H1 (cell line): Measurements from ENCODE around the gene SNCAIP.

Experiments used
- CHD1 ChIP-seq: IDR thresholded peaks from 2 replicates; pipeline ENCODE4 v1.6.1; 2012; ENCODE audit warnings: low read depth, low read length, improper control_type of control experiment
- POLR2AphosphoS5 ChIP-seq: IDR thresholded peaks from 2 replicates; pipeline ENCODE4 v1.6.1; 2011; ENCODE audit warnings: low read depth, low read length
- SP2 ChIP-seq: IDR thresholded peaks from 2 replicates; pipeline ENCODE4 v1.6.1; 2012; ENCODE audit warnings: mild to moderate bottlenecking, low read length, inconsistent platforms
- TAF7 ChIP-seq: optimal IDR thresholded peaks from 2 replicates; pipeline ENCODE3; 2011; ENCODE audit warnings: low read depth, mild to moderate bottlenecking, inconsistent platforms, low read length, moderate library complexity, borderline replicate concordance
- TF ChIP-seq, protein P1 (sequence below), 3 experiments: IDR thresholded peaks; 1 replicate in 2 of 3; 2 replicates in 1 of 3; pipeline versions ENCODE4 v1.5.1 to v1.6.1; 2011; ENCODE audit warnings: low read length in 3 of 3, mild to moderate bottlenecking in 3 of 3, inconsistent platforms in 2 of 3, low read depth in 1 of 3, moderate library complexity in 1 of 3; ENCODE audit not compliant: insufficient read depth in 1 of 3; ENCODE audit errors: control extremely low read depth in 1 of 3
- TF ChIP-seq, protein P2 (sequence below): IDR thresholded peaks from 2 replicates; pipeline ENCODE4 v1.6.1; 2012; ENCODE audit warnings: low read length, inconsistent platforms

DNA sequence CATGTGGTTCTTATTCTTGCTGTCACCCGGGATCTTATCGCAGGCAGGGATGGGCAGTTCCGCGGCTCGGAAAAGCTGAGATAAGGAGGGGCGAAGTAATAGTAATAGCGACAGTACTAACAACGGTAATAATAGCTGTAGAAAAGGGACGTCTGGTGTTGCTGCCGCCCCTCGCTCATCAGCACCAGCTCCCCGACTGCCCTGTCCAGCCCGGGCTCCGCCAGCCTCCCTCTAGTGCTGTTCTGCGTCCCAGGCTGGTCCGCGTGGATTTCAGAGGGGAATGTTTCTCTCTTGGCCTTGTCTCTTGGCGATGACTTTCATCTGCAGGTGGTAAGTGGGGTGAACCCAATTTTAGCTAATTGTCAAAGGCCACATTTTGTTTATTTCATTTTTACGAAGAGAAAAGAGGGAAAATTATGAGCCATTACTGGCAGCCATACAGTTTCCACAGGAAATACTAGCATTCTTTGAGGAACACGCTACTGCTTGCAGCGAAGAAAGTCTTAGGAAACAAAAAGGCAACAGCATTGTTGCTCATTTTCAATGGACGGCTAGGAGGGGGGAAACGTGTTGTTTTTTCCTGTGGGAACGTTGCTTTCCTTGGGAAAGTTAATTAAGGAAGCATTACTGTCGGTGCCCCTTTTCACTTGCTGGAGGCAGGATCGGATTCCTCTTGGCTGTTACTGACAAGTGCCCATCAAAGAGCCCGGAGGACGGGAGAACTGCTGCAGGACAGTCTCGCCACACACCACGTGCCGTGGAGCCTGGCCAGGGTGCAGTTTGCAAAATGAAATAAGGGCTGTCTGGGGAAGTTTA is 762 bp downstream of the SNCAIP start:
- TF ChIP-seq TAF7 = no peak
- TF ChIP-seq, protein P1, sequence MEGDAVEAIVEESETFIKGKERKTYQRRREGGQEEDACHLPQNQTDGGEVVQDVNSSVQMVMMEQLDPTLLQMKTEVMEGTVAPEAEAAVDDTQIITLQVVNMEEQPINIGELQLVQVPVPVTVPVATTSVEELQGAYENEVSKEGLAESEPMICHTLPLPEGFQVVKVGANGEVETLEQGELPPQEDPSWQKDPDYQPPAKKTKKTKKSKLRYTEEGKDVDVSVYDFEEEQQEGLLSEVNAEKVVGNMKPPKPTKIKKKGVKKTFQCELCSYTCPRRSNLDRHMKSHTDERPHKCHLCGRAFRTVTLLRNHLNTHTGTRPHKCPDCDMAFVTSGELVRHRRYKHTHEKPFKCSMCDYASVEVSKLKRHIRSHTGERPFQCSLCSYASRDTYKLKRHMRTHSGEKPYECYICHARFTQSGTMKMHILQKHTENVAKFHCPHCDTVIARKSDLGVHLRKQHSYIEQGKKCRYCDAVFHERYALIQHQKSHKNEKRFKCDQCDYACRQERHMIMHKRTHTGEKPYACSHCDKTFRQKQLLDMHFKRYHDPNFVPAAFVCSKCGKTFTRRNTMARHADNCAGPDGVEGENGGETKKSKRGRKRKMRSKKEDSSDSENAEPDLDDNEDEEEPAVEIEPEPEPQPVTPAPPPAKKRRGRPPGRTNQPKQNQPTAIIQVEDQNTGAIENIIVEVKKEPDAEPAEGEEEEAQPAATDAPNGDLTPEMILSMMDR (IDR thresholded peaks at IDR 0.05; ENCODE audit: control extremely low read depth in 1 of 3, insufficient read depth in 1 of 3, low read depth in 1 of 3, low read length in 3 of 3) = no peak
- TF ChIP-seq, protein P2, sequence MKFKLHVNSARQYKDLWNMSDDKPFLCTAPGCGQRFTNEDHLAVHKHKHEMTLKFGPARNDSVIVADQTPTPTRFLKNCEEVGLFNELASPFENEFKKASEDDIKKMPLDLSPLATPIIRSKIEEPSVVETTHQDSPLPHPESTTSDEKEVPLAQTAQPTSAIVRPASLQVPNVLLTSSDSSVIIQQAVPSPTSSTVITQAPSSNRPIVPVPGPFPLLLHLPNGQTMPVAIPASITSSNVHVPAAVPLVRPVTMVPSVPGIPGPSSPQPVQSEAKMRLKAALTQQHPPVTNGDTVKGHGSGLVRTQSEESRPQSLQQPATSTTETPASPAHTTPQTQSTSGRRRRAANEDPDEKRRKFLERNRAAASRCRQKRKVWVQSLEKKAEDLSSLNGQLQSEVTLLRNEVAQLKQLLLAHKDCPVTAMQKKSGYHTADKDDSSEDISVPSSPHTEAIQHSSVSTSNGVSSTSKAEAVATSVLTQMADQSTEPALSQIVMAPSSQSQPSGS = no peak
- TF ChIP-seq POLR2AphosphoS5 = no peak
- TF ChIP-seq CHD1 = no peak
- no peak for TF ChIP-seq SP2
